Colonic mucosa (tissue), 4 donors: ENCODE data around the gene MAU2. TPM values are rescaled to one million over a fixed set of nuclear protein-coding genes. Genes with fewer than 3 reads are reported as not detected.

Experiments
- DNase-seq: peaks from one replicate; pipeline ENCODE4 v3.0.0-alpha.2; 2020
- H3K27ac ChIP-seq: fragments of 200-600 bp; one replicate; pipeline ENCODE4 v1.8.0; 2021
- H3K27me3 ChIP-seq: fragments of 200-600 bp; one replicate; pipeline ENCODE4 v1.8.0; 2021
- H3K36me3 ChIP-seq: fragments of 200-600 bp; one replicate; pipeline ENCODE4 v1.8.0; 2021
- H3K4me1 ChIP-seq: fragments of 200-600 bp; one replicate; pipeline ENCODE4 v1.8.0; 2021; ENCODE audit warnings: mild to moderate bottlenecking
- H3K4me3 ChIP-seq: fragments of 200-600 bp; one replicate; pipeline ENCODE4 v1.8.0; 2021
- H3K9ac ChIP-seq, 2 donors: one replicate each; pipeline ENCODE4 v1.7.0; 2013; ENCODE audit warnings: control low read depth in 2 of 2, low read depth in 2 of 2, low read length in 2 of 2
- H3K9me3 ChIP-seq: fragments of 200-600 bp; one replicate; pipeline ENCODE4 v1.8.0; 2021
- intact Hi-C: fragments of 100-400 bp; cut with DNase I; formaldehyde crosslinking; loops from one replicate; pipeline ENCODE4 v1.14.1; 2022
- total RNA-seq, 2 donors: library from RNA; stranded (reverse); fragmentation: NEBNext Ultra II Directional in 1 of 2; extraction: Animal tissue kit (Norgen Biotek cat#: 25700) in 1 of 2; gene quantifications; one replicate each; pipeline ENCODE4 v1.2.1, GENCODE V29; 2021
- TF ChIP-seq, protein P1 (sequence below): fragments of 200-600 bp; IDR thresholded peaks from one replicate; pipeline ENCODE4 v1.8.0; 2022; ENCODE audit warnings: antibody characterized with exemption, mild to moderate bottlenecking
- donor health status: healthy.
- donor health status: DM: no; HTN: no; CAD: no.
- donor health status: DM: no; HTN: no; CAD: no.

MAU2 gene
- total RNA-seq, 2 donors from 2014 or later, result 33.5 to 56.7 TPM

DNA sequence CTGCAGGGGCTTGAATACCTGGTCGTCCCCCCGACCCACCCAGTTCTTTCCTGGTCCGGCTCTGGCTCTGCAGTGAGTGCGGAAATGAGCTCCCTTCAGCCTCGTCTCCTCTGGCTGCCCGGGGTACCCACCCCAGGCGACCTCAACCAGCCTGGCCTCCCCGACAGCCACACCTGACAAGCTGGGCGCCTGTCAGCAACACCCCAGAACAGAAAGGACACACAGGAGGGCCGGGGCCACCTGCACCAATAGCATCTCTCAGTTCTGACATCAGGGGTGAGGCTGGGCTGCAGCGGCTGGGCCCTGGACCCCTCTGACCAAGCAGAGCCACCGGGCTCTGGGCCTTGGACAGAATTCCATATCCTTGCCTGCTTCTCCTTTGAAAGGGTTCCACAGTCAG lies 20.0 kb upstream of the MAU2 start:
- Histone ChIP-seq H3K9me3 (no peaks in the 10 kb centered on the region), H3K4me1 (no peaks in the 10 kb centered on the region), H3K27ac (no peak overlapping the region), H3K4me3 (no peak overlapping the region), H3K36me3 (peaks cover 6% of the 10 kb centered on the region), H3K27me3 (no peaks in the 10 kb centered on the region), H3K9ac (no peak overlapping the region)
- intact Hi-C loops, result no loop called here
- TF ChIP-seq, protein P1, sequence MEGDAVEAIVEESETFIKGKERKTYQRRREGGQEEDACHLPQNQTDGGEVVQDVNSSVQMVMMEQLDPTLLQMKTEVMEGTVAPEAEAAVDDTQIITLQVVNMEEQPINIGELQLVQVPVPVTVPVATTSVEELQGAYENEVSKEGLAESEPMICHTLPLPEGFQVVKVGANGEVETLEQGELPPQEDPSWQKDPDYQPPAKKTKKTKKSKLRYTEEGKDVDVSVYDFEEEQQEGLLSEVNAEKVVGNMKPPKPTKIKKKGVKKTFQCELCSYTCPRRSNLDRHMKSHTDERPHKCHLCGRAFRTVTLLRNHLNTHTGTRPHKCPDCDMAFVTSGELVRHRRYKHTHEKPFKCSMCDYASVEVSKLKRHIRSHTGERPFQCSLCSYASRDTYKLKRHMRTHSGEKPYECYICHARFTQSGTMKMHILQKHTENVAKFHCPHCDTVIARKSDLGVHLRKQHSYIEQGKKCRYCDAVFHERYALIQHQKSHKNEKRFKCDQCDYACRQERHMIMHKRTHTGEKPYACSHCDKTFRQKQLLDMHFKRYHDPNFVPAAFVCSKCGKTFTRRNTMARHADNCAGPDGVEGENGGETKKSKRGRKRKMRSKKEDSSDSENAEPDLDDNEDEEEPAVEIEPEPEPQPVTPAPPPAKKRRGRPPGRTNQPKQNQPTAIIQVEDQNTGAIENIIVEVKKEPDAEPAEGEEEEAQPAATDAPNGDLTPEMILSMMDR, result no peak
- DNase-seq, result no peak

DNA sequence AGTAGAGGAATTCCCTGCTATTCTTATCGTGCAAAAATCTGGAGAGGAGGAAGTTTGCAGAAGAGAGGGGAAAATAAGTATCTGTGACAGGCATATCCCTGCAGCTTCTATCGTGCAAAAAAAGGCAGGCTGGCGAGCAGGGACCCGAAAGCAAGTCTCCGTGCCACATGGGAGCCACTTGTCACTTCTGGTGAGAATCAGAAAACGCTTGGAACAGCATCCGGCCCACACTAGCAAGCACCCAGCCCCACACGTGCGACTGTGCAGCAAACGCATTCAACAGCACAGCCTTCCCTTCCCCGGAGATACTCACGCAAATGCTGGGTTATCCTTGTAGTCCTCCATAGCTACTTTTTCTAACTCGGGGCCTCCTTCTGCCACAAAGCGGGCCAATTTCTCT lies 17.2 kb upstream of the MAU2 start:
- Histone ChIP-seq H3K4me3 (no peak overlapping the region), H3K36me3 (peaks cover 6% of the 10 kb centered on the region), H3K4me1 (no peaks in the 10 kb centered on the region), H3K27me3 (no peaks in the 10 kb centered on the region), H3K9me3 (no peaks in the 10 kb centered on the region), H3K27ac (no peak overlapping the region), H3K9ac (no peak overlapping the region)
- DNase-seq, result no peak
- TF ChIP-seq, protein P1, result no peak
- intact Hi-C loops, result no loop called here

DNA sequence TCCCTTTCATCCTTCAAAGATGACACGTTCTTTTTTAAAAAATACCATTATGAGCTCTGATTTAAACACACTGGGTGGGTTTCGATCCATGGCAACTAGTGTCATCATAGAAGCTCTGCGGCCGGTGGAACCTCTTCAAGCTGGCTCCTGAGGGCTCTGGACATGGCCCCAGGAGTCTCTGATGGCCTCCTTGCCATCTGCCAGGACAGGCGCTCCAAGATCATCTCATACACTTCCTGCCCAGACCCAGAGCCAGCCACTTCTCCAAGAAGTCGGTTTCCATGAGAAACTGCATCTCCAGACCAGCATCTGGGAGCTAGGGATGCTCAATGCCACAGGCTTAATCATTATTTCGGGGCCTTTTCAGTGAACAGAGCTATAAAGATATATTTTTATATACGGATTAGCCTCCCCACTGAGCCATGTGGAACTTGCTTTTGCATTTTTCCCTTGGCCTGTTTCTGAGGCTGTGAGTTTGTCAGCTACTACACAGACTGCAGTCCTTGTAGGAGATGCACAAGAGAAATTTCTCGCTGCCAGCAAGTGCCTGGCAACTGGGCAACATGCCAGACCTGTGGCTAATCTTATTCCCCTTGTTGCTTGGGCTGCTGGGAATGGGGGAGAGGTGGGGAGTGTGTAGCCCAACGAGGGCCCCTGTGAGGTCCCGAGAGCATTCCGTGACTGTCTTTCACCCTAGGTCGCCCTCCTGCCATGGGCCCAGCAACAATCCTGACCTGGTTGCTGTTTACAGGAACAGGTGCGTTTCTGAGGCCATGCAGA lies 16.3 kb upstream of the MAU2 start:
- intact Hi-C loops, result no loop called here
- no peak overlapping the region for H3K4me3 ChIP-seq
- TF ChIP-seq, protein P1, result no peak
- H3K9ac ChIP-seq, result no peak overlapping the region
- H3K36me3 ChIP-seq, result peaks cover 6% of the 10 kb centered on the region
- DNase-seq, result no peak
- no peaks in the 10 kb centered on the region for H3K9me3 ChIP-seq
- H3K27ac ChIP-seq, result no peak overlapping the region
- H3K27me3 ChIP-seq, result no peaks in the 10 kb centered on the region
- H3K4me1 ChIP-seq, result no peaks in the 10 kb centered on the region

DNA sequence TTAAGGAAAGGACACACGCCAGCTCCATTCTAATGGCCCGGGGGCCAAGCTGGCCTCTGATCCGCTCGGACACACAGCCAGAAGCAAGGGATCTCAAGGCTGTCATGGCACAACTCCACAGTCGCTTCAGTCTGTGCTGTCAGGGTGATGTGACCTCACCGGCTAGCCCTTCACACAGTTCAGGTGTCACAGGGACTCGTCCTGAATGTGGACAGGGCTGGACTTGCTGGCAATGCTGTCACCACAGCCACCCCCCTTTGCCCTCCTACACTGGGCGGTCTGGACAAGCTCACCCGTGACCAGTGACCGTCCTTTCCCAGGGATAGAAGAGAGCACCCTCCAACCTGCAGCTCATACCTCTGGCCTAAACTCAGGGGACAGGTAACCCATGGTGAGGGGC lies 15.6 kb upstream of the MAU2 start:
- no peaks in the 10 kb centered on the region for H3K4me1 ChIP-seq
- DNase-seq, result no peak
- peaks cover 6% of the 10 kb centered on the region for H3K36me3 ChIP-seq
- no peaks in the 10 kb centered on the region for H3K9me3 ChIP-seq
- TF ChIP-seq, protein P1, result no peak
- H3K4me3 ChIP-seq, result no peak overlapping the region
- H3K9ac ChIP-seq, result no peak overlapping the region
- no peak overlapping the region for H3K27ac ChIP-seq
- H3K27me3 ChIP-seq, result no peaks in the 10 kb centered on the region
- intact Hi-C loops, result no loop called here

DNA sequence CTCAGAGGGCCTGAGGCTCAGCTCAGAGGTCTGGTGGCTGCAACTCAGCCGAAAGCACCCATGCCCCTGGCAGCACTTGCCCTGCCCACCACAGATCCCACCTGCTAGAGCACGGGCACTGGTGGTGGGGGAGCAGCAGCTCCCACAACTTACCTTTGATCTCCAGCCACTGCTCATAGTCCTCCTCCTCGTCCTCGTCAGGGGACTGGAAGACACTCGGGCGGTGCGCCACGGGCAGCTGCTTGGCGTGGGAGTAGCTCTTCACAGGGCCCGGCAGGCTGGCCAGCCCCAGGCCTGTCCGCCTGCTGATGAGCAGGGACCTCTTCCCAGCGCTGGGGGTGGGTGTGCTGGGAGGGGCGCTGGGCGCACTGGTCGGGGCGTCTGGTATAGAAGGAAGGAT lies 14.9 kb upstream of the MAU2 start:
- no peaks in the 10 kb centered on the region for H3K9me3 ChIP-seq
- H3K27ac ChIP-seq, result no peak overlapping the region
- no peak overlapping the region for H3K4me3 ChIP-seq
- TF ChIP-seq, protein P1, result no peak
- DNase-seq, result no peak
- H3K27me3 ChIP-seq, result no peaks in the 10 kb centered on the region
- intact Hi-C loops, result no loop called here
- H3K4me1 ChIP-seq, result no peaks in the 10 kb centered on the region
- no peak overlapping the region for H3K9ac ChIP-seq
- H3K36me3 ChIP-seq, result peaks cover 3% of the 10 kb centered on the region
